ENCODE results near the gene LTBP2.

Gene LTBP2

GRCh38 chr14:74563233-74563585 lies 48.8 kb downstream of the LTBP2 start:
- no peak for FAIRE-seq
- no peak for DNase-seq (ENCODE audit: insufficient read length, low spot score)
- TF ChIP-seq POLR2A (IDR thresholded peaks at IDR 0.05; ENCODE audit: low read depth, low read length): no peak

- no peak for FAIRE-seq
- no peak for TF ChIP-seq POLR2A (IDR thresholded peaks at IDR 0.05; ENCODE audit: low read depth, low read length)
- DNase-seq (ENCODE audit: insufficient read length, low spot score): no peak
These were observed 49.4 kb downstream of the LTBP2 start for GRCh38 chr14:74562515-74563232.

- no peak for TF ChIP-seq POLR2A (IDR thresholded peaks at IDR 0.05; ENCODE audit: low read depth, low read length)
- DNase-seq (ENCODE audit: insufficient read length, low spot score): no peak
- FAIRE-seq: no peak
These were observed 53.4 kb downstream of the LTBP2 start for GRCh38 chr14:74558655-74559054.

- DNase-seq (ENCODE audit: insufficient read length, low spot score): no peak
- no peak for FAIRE-seq
- no peak for TF ChIP-seq POLR2A (IDR thresholded peaks at IDR 0.05; ENCODE audit: low read depth, low read length)
These were observed 54.3 kb downstream of the LTBP2 start for GRCh38 chr14:74557691-74558090.

GRCh38 chr14:74555476-74556050 lies 56.5 kb downstream of the LTBP2 start:
- FAIRE-seq (no peak), DNase-seq (ENCODE audit: insufficient read length, low spot score) (no peak)
- no peak for TF ChIP-seq POLR2A (IDR thresholded peaks at IDR 0.05; ENCODE audit: low read depth, low read length)

- no peak for FAIRE-seq
- DNase-seq (ENCODE audit: insufficient read length, low spot score): no peak
- TF ChIP-seq POLR2A (IDR thresholded peaks at IDR 0.05; ENCODE audit: low read depth, low read length): no peak
These were observed 57.2 kb downstream of the LTBP2 start for GRCh38 chr14:74554742-74555362.

GRCh38 chr14:74552623-74553022 lies 59.4 kb downstream of the LTBP2 start:
- TF ChIP-seq POLR2A (IDR thresholded peaks at IDR 0.05; ENCODE audit: low read depth, low read length): no peak
- FAIRE-seq (no peak), DNase-seq (ENCODE audit: insufficient read length, low spot score) (no peak)

GRCh38 chr14:74551431-74552371 lies 60.3 kb downstream of the LTBP2 start:
- TF ChIP-seq POLR2A (IDR thresholded peaks at IDR 0.05; ENCODE audit: low read depth, low read length): no peak
- FAIRE-seq (no peak), DNase-seq (ENCODE audit: insufficient read length, low spot score) (no peak)

- no peak for FAIRE-seq
- TF ChIP-seq POLR2A (IDR thresholded peaks at IDR 0.05; ENCODE audit: low read depth, low read length): no peak
These were observed 61.0 kb downstream of the LTBP2 start for GRCh38 chr14:74551001-74551400.

GRCh38 chr14:74550071-74550470 lies 62.0 kb downstream of the LTBP2 start:
- no peak for TF ChIP-seq POLR2A (IDR thresholded peaks at IDR 0.05; ENCODE audit: low read depth, low read length)
- DNase-seq (ENCODE audit: insufficient read length, low spot score): no peak
- no peak for FAIRE-seq

More at GRCh38 chr14:74551001-74551400, 61.0 kb downstream of the LTBP2 start:
- DNase-seq (ENCODE audit: insufficient read length, low spot score): no peak

- no peak for DNase-seq (ENCODE audit: insufficient read length, low spot score)
- FAIRE-seq: no peak
- TF ChIP-seq POLR2A (IDR thresholded peaks at IDR 0.05; ENCODE audit: low read depth, low read length): no peak
These were observed 62.4 kb downstream of the LTBP2 start for GRCh38 chr14:74549588-74549987.

GRCh38 chr14:74548881-74549280 lies 63.2 kb downstream of the LTBP2 start:
- no peak for TF ChIP-seq POLR2A (IDR thresholded peaks at IDR 0.05; ENCODE audit: low read depth, low read length)
- DNase-seq (ENCODE audit: insufficient read length, low spot score) (no peak), FAIRE-seq (no peak)

GRCh38 chr14:74547331-74547927 lies 64.6 kb downstream of the LTBP2 start:
- no peak for DNase-seq (ENCODE audit: insufficient read length, low spot score)
- no peak for FAIRE-seq
- no peak for TF ChIP-seq POLR2A (IDR thresholded peaks at IDR 0.05; ENCODE audit: low read depth, low read length)

GRCh38 chr14:74546416-74546815 lies 65.6 kb downstream of the LTBP2 start:
- FAIRE-seq (no peak), DNase-seq (ENCODE audit: insufficient read length, low spot score) (no peak)
- no peak for TF ChIP-seq POLR2A (IDR thresholded peaks at IDR 0.05; ENCODE audit: low read depth, low read length)

Measured in H54 (cell line).